K562 (cell line): Measurements from ENCODE around the gene OLFM4. TPM values are rescaled to one million over a fixed set of nuclear protein-coding genes. Genes with fewer than 3 reads are reported as not detected.

Experiments
- ATAC-seq: fragments of 200-7000 bp; cut with Tn5 transposase; 3 replicates; pipeline ENCODE4 v1.9.1; 2020; ENCODE audit warnings: moderate library complexity
- BruUV-seq: library from RNA; stranded (reverse); fragments of 400-500 nt; replicated peaks from 2 replicates; lab custom pipeline; 2021; lab: Mats Ljungman, UMichigan
- CTCF ChIA-PET: fragments of 300-600 bp; formaldehyde crosslinking; extraction: SDS; loops from one replicate; lab custom pipeline; 2021; ENCODE audit warnings: low intra/inter-chr PET ratio; lab: Yijun Ruan, JAX
- POLR2A ChIA-PET: fragments of 300-600, 350-650 bp; sonication (Branson Sonifier 250); formaldehyde crosslinking; extraction: SDS; loops from one replicate; lab custom pipeline; 2021; ENCODE audit warnings: antibody characterized with exemption, inconsistent platforms; lab: Yijun Ruan, JAX
- DNase-seq, 4 experiments: peaks; one replicate each; pipeline versions ENCODE4 v3.0.0 to v3.0.0-alpha.2; 2011 to 2018; ENCODE audit warnings: low spot score in 3 of 4, mixed read lengths in 3 of 4; ENCODE audit errors: extremely low read depth in 1 of 4
- FAIRE-seq: peaks from 2 replicates; lab custom pipeline; 2011; peaks lifted over from hg19 to GRCh38; lab: Jason Lieb, UNC
- H2AFZ ChIP-seq: 2 replicates; pipeline ENCODE4 v1.6.0; 2011; ENCODE audit warnings: low read depth, low read length, control low read depth, inconsistent platforms
- H3K27ac ChIP-seq: fragments of 200-600 bp; 3 replicates; pipeline ENCODE4 v1.8.0; 2011; ENCODE audit warnings: low read depth, mild to moderate bottlenecking, control low read depth, inconsistent platforms, low read length, moderate library complexity, mixed read lengths; ENCODE audit errors: extremely low read depth
- H3K27me3 ChIP-seq, 2 experiments: fragments of 300-600 bp in 1 of 2; 2 replicates in 1 of 2; 3 replicates in 1 of 2; pipeline versions ENCODE4 v1.6.0 to v1.8.0; 2011; ENCODE audit warnings: inconsistent platforms in 2 of 2, low read length in 2 of 2, mild to moderate bottlenecking in 1 of 2, mixed read lengths in 1 of 2, moderate library complexity in 1 of 2; ENCODE audit not compliant: control insufficient read depth in 2 of 2, insufficient read depth in 2 of 2
- H3K36me3 ChIP-seq: fragments of 300-600 bp; 3 replicates; pipeline ENCODE4 v1.8.0; 2011; ENCODE audit warnings: mild to moderate bottlenecking, low read length, inconsistent platforms; ENCODE audit not compliant: control insufficient read depth, insufficient read depth
- H3K4me1 ChIP-seq, 2 experiments: fragments of 200-600 bp in 1 of 2; replicated peaks in 1 of 2; 2 replicates in 1 of 2; 3 replicates in 1 of 2; pipeline versions ENCODE4 v1.5.1 to v1.8.0; 2011; ENCODE audit warnings: inconsistent platforms in 2 of 2, low read length in 2 of 2, mild to moderate bottlenecking in 1 of 2, mixed read lengths in 1 of 2, moderate library complexity in 1 of 2; ENCODE audit not compliant: control insufficient read depth in 2 of 2, insufficient read depth in 2 of 2
- H3K4me2 ChIP-seq: 2 replicates; pipeline ENCODE4 v1.6.1; 2011; ENCODE audit warnings: low read length, control low read depth, inconsistent platforms, mixed read lengths; ENCODE audit not compliant: insufficient read depth
- H3K4me3 ChIP-seq: fragments of 200-600 bp; sonication (generic), shearing (Covaris generic); 2 replicates; pipeline ENCODE4 v1.5.1; 2016; ENCODE audit warnings: control low read depth, inconsistent platforms
- H3K79me2 ChIP-seq: fragments of 200-600 bp; 3 replicates; pipeline ENCODE4 v1.8.0; 2011; ENCODE audit warnings: low read length, inconsistent platforms; ENCODE audit not compliant: control insufficient read depth, insufficient read depth
- H3K9ac ChIP-seq, 2 experiments: 2 replicates each; pipeline versions ENCODE4 v1.6.0 to v1.6.1; 2011; ENCODE audit warnings: low read depth in 2 of 2, low read length in 2 of 2, control low read depth in 1 of 2, inconsistent platforms in 1 of 2, mild to moderate bottlenecking in 1 of 2, mixed read lengths in 1 of 2; ENCODE audit not compliant: insufficient read depth in 1 of 2
- H3K9me1 ChIP-seq: one replicate; pipeline ENCODE4 v1.6.0; 2011; ENCODE audit warnings: inconsistent platforms, mild to moderate bottlenecking, low read length, moderate library complexity; ENCODE audit not compliant: control insufficient read depth, insufficient read depth
- H3K9me3 ChIP-seq: replicated peaks from 2 replicates; pipeline ENCODE4 v1.5.1; 2011; ENCODE audit warnings: low read depth, low read length, inconsistent platforms; ENCODE audit not compliant: control insufficient read depth, insufficient read depth
- H4K20me1 ChIP-seq: replicated peaks from 2 replicates; pipeline ENCODE4 v1.6.1; 2011; ENCODE audit warnings: low read length, inconsistent platforms, mixed read lengths; ENCODE audit not compliant: control insufficient read depth, insufficient read depth
- CCAR2 ChIP-seq: fragments of 200-400 bp; formaldehyde crosslinking; IDR thresholded peaks from 2 replicates; pipeline ENCODE4 v1.6.1; 2017; ENCODE audit warnings: mild to moderate bottlenecking, low read depth, low read length
- CREB3 ChIP-seq: fragments of 450-650 bp; conservative IDR thresholded peaks from 2 replicates; pipeline ENCODE4 v1.6.1; 2016; ENCODE audit warnings: missing genetic modification characterization, low read depth, mild to moderate bottlenecking, missing compliant biosample characterization, moderate library complexity
- DDX20 ChIP-seq: fragments of 450-650 bp; IDR thresholded peaks from 2 replicates; pipeline ENCODE4 v1.6.1; 2016; ENCODE audit warnings: missing genetic modification characterization, low read depth, mild to moderate bottlenecking, missing compliant biosample characterization, moderate library complexity
- ELF1 ChIP-seq: fragments of 200-800 bp; sonication (Bioruptor generic); IDR thresholded peaks from 2 replicates; pipeline ENCODE4 v1.6.1; 2016; ENCODE audit warnings: missing genetic modification characterization, missing compliant biosample characterization
- FIP1L1 ChIP-seq: fragments of 200-400 bp; formaldehyde crosslinking; IDR thresholded peaks from 2 replicates; pipeline ENCODE4 v1.6.1; 2018; ENCODE audit warnings: mild to moderate bottlenecking, low read depth, low read length; ENCODE audit not compliant: poor library complexity, severe bottlenecking
- FOXP4 ChIP-seq: sonication (generic); formaldehyde crosslinking; IDR thresholded peaks from 2 replicates; pipeline ENCODE4 v1.8.0; 2022; ENCODE audit warnings: mild to moderate bottlenecking, missing genetic modification reagents, borderline replicate concordance
- KLF1 ChIP-seq: fragments of 450-650 bp; IDR thresholded peaks from 2 replicates; pipeline ENCODE4 v1.6.1; 2016; ENCODE audit warnings: missing genetic modification characterization, missing compliant biosample characterization
- LEF1 ChIP-seq: fragments of 450-650 bp; IDR thresholded peaks from 2 replicates; pipeline ENCODE4 v1.6.1; 2016; ENCODE audit warnings: mild to moderate bottlenecking
- MECOM ChIP-seq: fragments of 250-450 bp; sonication (Bioruptor Pico); IDR thresholded peaks from 2 replicates; pipeline ENCODE4 v1.8.0; 2022; ENCODE audit warnings: inconsistent platforms
- NELFE ChIP-seq: IDR thresholded peaks from 2 replicates; pipeline ENCODE4 v1.6.1; 2011; ENCODE audit warnings: mild to moderate bottlenecking; ENCODE audit not compliant: insufficient read depth, insufficient read length
- XRCC4 ChIP-seq: IDR thresholded peaks from one replicate; pipeline ENCODE4 v1.6.1; 2011; ENCODE audit not compliant: insufficient read depth, insufficient read length; ENCODE audit errors: extremely low read depth
- ZNF184 ChIP-seq: sonication (generic); formaldehyde crosslinking; IDR thresholded peaks from 2 replicates; pipeline ENCODE4 v1.5.0; 2020; ENCODE audit warnings: missing genetic modification reagents
- ZNF24 ChIP-seq: fragments of 450-650 bp; IDR thresholded peaks from 2 replicates; pipeline ENCODE4 v1.6.1; 2016
- ZNF830 ChIP-seq: fragments of 250-450 bp; sonication (Bioruptor Pico); IDR thresholded peaks from 2 replicates; pipeline ENCODE4 v1.5.0; 2021; ENCODE audit warnings: mild to moderate bottlenecking
- in situ Hi-C: fragments of 300-500 bp; cut with MboI; formaldehyde crosslinking; loops from 4 replicates; pipeline ENCODE4 v1.15.0; 2018; ENCODE audit warnings: inconsistent platforms, mixed read lengths
- intact Hi-C: fragments of 100-400 bp; cut with micrococcal nuclease; formaldehyde crosslinking; loops from 2 replicates; pipeline ENCODE4 v1.14.2; 2022
- polyA plus RNA-seq, 8 experiments: library from polyadenylated mRNA; depleted of rRNA in 4 of 8; stranded (reverse) in 5 of 8; unstranded in 3 of 8; fragments of >200 nt; fragmentation: Nextera tagmentation in 2 of 8; fragmentation: Illumina TruSeq in 1 of 8; extraction: Ambion mirVana in 2 of 8; extraction: Trizol in 1 of 8; gene quantifications; 2 replicates each; pipeline versions ENCODE4 v1.2.1 to v1.2.3, GENCODE V29; 2011 to 2014; ENCODE audit warnings: inconsistent platforms in 1 of 8, missing spikeins in 1 of 8
- total RNA-seq, 7 experiments: library from RNA; depleted of rRNA in 6 of 7; stranded (reverse); fragments of >200 nt in 6 of 7; fragmentation: Illumina TruSeq in 2 of 7; extraction: Trizol in 2 of 7; gene quantifications; 2 replicates each; pipeline versions ENCODE4 v1.2.1 to v1.2.3, GENCODE V29; 2011 to 2021; ENCODE audit warnings: low replicate concordance in 1 of 7
- TF ChIP-seq, protein P1 (sequence below): fragments of 450-650 bp; IDR thresholded peaks from 2 replicates; pipeline ENCODE4 v1.6.1; 2017; ENCODE audit warnings: antibody characterized with exemption, mild to moderate bottlenecking
- TF ChIP-seq, protein P2 (sequence below): sonication (generic); formaldehyde crosslinking; IDR thresholded peaks from 2 replicates; pipeline ENCODE4 v1.8.1; 2023; ENCODE audit warnings: mild to moderate bottlenecking, missing genetic modification reagents, moderate library complexity

Gene OLFM4
- total and polyA plus RNA-seq, 9 of the 15 experiments (the other 6 are each of a cell fraction or from before 2014, with no cell fraction given), result not detected

DNA sequence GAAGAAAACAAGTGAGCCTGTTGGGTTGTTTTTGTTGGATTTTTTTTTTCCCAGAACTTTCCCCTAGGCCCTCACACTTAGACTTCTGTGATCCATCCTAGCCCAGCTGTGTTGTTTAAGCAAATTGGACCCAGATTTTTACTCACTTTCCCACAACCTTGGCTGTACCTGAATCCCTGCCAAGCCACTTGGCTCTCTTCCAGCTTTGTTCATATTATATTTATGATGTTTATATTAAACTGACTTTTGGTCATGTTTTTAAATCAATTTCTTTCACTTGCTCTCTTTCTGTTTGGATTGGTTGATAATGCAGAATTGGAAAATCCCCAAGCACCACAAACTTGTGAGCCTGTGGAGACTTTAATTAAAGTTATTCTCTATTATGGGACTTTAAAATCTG is 16.6 kb downstream of the OLFM4 start:
- Histone ChIP-seq H3K27me3 (no peaks in the 10 kb centered on the region), H3K9me3 (no peaks in the 10 kb centered on the region), H3K9me1 (no peaks in the 10 kb centered on the region), H3K9ac (no peak overlapping the region), H3K79me2 (no peaks in the 10 kb centered on the region), H4K20me1 (no peaks in the 10 kb centered on the region; the same call in 1 of the 2 replicates), H3K36me3 (no peaks in the 10 kb centered on the region), H3K27ac (no peak overlapping the region), H2AFZ (no peak overlapping the region), H3K4me2 (no peak overlapping the region), H3K4me1 (no peaks in the 10 kb centered on the region), H3K4me3 (no peak overlapping the region)
- POLR2A ChIA-PET, result no interaction called here
- FAIRE-seq, result no peak
- ATAC-seq, result no peak
- TF ChIP-seq DDX20 (tag), result no peak
- TF ChIP-seq ZNF184 (CRISPR knock-in tag), result no peak
- TF ChIP-seq, protein P1, sequence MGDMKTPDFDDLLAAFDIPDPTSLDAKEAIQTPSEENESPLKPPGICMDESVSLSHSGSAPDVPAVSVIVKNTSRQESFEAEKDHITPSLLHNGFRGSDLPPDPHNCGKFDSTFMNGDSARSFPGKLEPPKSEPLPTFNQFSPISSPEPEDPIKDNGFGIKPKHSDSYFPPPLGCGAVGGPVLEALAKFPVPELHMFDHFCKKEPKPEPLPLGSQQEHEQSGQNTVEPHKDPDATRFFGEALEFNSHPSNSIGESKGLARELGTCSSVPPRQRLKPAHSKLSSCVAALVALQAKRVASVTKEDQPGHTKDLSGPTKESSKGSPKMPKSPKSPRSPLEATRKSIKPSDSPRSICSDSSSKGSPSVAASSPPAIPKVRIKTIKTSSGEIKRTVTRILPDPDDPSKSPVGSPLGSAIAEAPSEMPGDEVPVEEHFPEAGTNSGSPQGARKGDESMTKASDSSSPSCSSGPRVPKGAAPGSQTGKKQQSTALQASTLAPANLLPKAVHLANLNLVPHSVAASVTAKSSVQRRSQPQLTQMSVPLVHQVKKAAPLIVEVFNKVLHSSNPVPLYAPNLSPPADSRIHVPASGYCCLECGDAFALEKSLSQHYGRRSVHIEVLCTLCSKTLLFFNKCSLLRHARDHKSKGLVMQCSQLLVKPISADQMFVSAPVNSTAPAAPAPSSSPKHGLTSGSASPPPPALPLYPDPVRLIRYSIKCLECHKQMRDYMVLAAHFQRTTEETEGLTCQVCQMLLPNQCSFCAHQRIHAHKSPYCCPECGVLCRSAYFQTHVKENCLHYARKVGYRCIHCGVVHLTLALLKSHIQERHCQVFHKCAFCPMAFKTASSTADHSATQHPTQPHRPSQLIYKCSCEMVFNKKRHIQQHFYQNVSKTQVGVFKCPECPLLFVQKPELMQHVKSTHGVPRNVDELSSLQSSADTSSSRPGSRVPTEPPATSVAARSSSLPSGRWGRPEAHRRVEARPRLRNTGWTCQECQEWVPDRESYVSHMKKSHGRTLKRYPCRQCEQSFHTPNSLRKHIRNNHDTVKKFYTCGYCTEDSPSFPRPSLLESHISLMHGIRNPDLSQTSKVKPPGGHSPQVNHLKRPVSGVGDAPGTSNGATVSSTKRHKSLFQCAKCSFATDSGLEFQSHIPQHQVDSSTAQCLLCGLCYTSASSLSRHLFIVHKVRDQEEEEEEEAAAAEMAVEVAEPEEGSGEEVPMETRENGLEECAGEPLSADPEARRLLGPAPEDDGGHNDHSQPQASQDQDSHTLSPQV, result no peak
- no peak for TF ChIP-seq CCAR2
- no peak for TF ChIP-seq FIP1L1
- TF ChIP-seq ELF1 (tag), result no peak
- TF ChIP-seq, protein P2, sequence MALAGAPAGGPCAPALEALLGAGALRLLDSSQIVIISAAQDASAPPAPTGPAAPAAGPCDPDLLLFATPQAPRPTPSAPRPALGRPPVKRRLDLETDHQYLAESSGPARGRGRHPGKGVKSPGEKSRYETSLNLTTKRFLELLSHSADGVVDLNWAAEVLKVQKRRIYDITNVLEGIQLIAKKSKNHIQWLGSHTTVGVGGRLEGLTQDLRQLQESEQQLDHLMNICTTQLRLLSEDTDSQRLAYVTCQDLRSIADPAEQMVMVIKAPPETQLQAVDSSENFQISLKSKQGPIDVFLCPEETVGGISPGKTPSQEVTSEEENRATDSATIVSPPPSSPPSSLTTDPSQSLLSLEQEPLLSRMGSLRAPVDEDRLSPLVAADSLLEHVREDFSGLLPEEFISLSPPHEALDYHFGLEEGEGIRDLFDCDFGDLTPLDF (CRISPR knock-in tag), result no peak
- no peak for TF ChIP-seq LEF1
- no peak for TF ChIP-seq ZNF830 (CRISPR knock-in tag)
- TF ChIP-seq CREB3 (tag), result no peak
- TF ChIP-seq FOXP4 (CRISPR knock-in tag), result no peak
- TF ChIP-seq XRCC4, result no peak
- TF ChIP-seq MECOM, result no peak
- TF ChIP-seq KLF1, result no peak
- TF ChIP-seq NELFE, result no peak
- TF ChIP-seq ZNF24, result no peak
- intact Hi-C loops (no loop called here), in situ Hi-C loops (no loop called here)
- DNase-seq, result no peak
- CTCF ChIA-PET, result no interaction called here
- BruUV-seq, result no TSS peak
